Inferior parietal cortex (tissue), 1 donor: ENCODE data around the gene IRS1.

Source experiments
- DNase-seq: peaks from one replicate; pipeline ENCODE4 v3.0.0-alpha.2; 2016; ENCODE audit errors: extremely low spot score

Gene IRS1

GRCh38 chr2:226692521-226693126, 107.0 kb downstream of the IRS1 start:
- DNase-seq: no peak

- DNase-seq: no peak
These were observed 108.4 kb downstream of the IRS1 start for GRCh38 chr2:226691255-226691654.

DNA sequence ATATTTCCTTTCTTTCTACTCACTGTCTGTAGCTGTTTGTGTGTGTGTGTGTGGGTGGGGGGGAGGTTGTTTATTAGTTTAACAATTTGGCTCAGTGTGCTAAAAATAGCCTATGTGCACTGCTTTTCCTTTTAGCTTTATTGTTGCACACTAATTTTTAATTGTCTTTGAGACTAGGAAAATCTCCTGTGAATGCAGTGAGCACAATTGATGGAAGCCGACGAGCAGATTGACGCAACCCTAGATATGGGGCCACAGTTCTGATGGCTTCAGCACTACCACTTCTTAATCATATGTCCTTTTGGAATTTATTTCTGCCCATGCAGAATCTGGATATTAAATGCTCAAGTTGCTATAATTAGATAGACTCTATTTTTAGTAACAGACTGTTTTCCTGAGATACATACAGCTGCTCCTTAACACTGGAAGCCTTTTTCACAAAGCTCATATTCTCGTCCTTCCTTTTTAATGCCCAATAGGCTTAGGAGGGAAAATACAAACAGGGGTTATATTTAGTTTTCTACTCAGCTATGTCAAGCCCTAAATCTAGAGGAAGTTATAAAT, 109.1 kb downstream of the IRS1 start:
- no peak for DNase-seq

- no peak for DNase-seq
These were observed 111.9 kb downstream of the IRS1 start for GRCh38 chr2:226687641-226688253.

DNA sequence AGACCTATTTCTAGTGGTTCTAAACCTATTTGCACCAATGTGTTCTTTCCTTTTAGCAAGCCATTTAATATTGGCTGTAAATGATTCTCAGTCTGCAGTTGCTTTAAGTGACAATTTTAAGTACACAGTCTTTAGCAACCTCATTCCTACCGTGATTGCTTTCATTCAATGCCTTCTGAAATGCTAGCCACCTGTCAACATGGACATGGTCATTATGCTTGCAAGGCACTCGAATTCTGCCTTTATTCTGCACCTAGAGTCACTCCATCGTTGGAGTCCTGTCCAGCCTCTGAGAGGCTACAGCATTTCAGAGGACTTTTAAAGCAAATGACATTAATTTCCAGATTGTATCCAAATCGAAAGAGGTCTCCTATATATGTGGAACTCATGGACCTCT, 115.1 kb downstream of the IRS1 start:
- DNase-seq: no peak

DNA sequence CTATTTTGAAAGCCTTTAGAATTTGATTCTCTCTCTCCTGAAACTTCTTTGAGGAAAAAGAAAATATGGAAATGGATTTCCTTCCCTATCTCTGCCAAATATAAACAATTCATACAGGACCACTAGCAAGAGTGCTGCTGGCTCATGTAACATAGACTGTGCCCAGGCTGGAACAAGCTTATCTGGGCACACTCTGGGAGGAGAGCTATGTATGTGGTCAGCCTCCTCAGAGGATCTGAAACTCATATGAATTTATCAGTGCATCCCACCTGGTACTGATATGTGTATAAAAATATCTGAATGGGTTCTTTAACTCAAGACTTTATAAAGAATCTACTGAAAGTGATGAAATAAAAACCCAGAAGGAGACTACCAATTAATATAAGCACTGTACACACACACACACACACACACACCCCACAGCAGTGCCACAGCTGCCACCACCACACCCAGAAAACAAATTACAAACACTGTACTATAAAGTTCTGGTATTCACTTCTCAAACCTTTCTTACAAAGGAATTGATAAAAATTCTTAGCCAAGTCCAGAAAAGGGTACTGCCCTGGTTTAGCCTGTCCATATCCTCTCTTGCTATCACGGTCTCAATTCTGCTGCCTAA, 115.6 kb downstream of the IRS1 start:
- no peak for DNase-seq

DNA sequence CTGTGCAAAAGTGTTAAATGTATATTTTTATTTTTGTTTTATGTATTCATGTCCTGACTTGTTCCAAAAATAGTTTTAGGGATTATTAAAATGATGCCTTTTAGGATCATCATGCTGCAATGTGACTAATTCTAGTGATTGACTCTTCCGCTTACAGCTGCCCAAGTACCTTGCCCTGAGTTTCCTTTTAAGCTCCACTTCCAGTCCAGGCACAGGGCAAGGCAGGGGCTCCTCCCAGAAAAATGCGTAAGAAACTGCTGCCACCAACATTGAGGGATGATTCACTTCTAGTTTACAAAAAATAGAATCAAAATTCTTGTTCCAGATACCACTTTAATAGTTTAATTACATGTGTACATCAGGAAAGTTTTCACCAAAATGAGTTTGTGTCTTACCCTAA, 116.4 kb downstream of the IRS1 start:
- no peak for DNase-seq
